OCI-LY3 (cell line): ENCODE results near the gene TNFRSF8.

Experiments used
- H2AFZ ChIP-seq: fragments of 200-600, 300-600 bp; shearing (Covaris generic); 2 replicates; pipeline ENCODE4 v1.6.0; 2014; ENCODE audit warnings: antibody characterized with exemption, low read depth, low read length
- H3K27ac ChIP-seq: fragments of 200-600, 300-600 bp; sonication (generic); 2 replicates; pipeline ENCODE4 v1.5.1; 2014; ENCODE audit warnings: mild to moderate bottlenecking, low read length, moderate library complexity, mixed read lengths
- H3K27me3 ChIP-seq: fragments of 200-600, 300-600 bp; sonication (generic); 2 replicates; pipeline ENCODE4 v1.6.1; 2014; ENCODE audit warnings: low read depth, low read length, mixed read lengths
- H3K36me3 ChIP-seq: fragments of 200-600, 300-600 bp; sonication (generic); replicated peaks from 2 replicates; pipeline ENCODE3; 2014; ENCODE audit warnings: low read depth, low read length, mixed read lengths
- H3K4me1 ChIP-seq: fragments of 300-600, 200-600 bp; sonication (generic); 2 replicates; pipeline ENCODE4 v1.6.1; 2014; ENCODE audit warnings: low read length, mixed read lengths
- H3K4me2 ChIP-seq: fragments of 200-600, 300-600 bp; sonication (generic); 2 replicates; pipeline ENCODE4 v1.6.1; 2014; ENCODE audit warnings: low read length, mixed read lengths
- H3K4me3 ChIP-seq: fragments of 300-600, 200-600 bp; sonication (generic); 2 replicates; pipeline ENCODE4 v1.5.1; 2014; ENCODE audit warnings: antibody characterized with exemption, mild to moderate bottlenecking, low read length, moderate library complexity
- H3K79me2 ChIP-seq: fragments of 300-600, 200-600 bp; shearing (Covaris generic); 2 replicates; pipeline ENCODE4 v1.6.1; 2014; ENCODE audit warnings: mild to moderate bottlenecking, low read length, mixed read lengths
- H3K9ac ChIP-seq: fragments of 300-600, 200-600 bp; shearing (Covaris generic); 2 replicates; pipeline ENCODE4 v1.6.0; 2014; ENCODE audit warnings: mild to moderate bottlenecking, low read length, moderate library complexity
- H3K9me3 ChIP-seq: fragments of 200-600, 300-600 bp; shearing (Covaris generic); 2 replicates; pipeline ENCODE4 v1.6.1; 2014; ENCODE audit warnings: low read length, mixed read lengths; ENCODE audit not compliant: insufficient read depth
- H4K20me1 ChIP-seq: fragments of 200-600, 300-600 bp; sonication (generic); 2 replicates; pipeline ENCODE4 v1.6.1; 2016; ENCODE audit warnings: low read length, mixed read lengths; ENCODE audit not compliant: insufficient read depth
- EZH2phosphoT487 ChIP-seq: fragments of 200-600 bp; shearing (Covaris generic); IDR thresholded peaks from 2 replicates; pipeline ENCODE4 v1.6.1; 2018; ENCODE audit warnings: antibody characterized with exemption, mixed run types, low read depth
- TF ChIP-seq, protein P1 (sequence below): fragments of 200-600, 300-600 bp; sonication (generic); IDR thresholded peaks from 2 replicates; pipeline ENCODE4 v1.5.1; 2014; ENCODE audit warnings: antibody characterized with exemption, low read length, low read depth

TNFRSF8 gene

DNA sequence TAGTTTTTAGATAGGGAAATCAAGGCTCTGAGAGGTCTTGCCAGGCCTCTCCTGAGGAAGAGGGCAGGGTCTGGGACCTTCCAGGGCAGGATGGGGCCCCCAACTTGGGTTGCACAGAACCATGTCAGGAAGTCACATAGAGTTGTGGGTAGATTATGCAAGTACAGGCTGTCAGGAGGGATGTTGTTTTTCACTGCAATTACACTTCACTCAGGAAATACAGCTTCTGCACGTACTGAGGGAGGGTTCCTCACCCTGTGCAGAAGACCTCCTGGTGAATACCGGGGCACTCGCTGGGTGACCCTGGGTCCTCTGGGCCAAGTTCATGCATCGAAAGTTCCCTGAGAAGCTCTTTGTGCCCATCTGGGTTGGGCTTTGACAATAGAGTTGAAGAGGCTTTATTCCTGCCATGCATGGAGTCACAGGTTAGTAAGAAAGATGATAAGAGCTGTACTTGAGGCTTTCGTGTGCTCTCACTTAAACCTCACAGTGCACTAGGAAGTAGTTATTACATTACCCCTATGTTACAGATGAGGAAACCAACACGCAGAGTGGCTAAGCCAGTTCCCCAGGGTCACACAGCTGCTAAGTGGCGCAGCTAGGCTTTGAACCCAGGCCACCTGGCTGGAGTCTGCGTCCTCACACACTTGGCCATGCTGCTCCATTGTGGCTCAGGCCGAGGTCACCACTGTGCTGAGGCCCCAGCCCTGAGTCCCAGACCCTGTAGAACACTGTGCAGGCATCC is 87.5 kb downstream of the TNFRSF8 start:
- H3K27me3 ChIP-seq: no peaks in the 10 kb centered on the region
- peak overlapping the region; percentile 81; the same call in 1 of the 2 replicates for H3K4me2 ChIP-seq
- H3K9ac ChIP-seq: peak overlapping the region; percentile 76; the same call in 1 of the 2 replicates
- no peaks in the 10 kb centered on the region for H3K36me3 ChIP-seq
- H3K4me1 ChIP-seq: peaks cover 77% of the 10 kb centered on the region
- H2AFZ ChIP-seq: peak overlapping the region; percentile 58; the same call in 1 of the 2 replicates
- H3K79me2 ChIP-seq: no peaks in the 10 kb centered on the region
- H4K20me1 ChIP-seq: no peaks in the 10 kb centered on the region
- no peaks in the 10 kb centered on the region for H3K9me3 ChIP-seq
- H3K4me3 ChIP-seq: no peak overlapping the region
- TF ChIP-seq, protein P1, sequence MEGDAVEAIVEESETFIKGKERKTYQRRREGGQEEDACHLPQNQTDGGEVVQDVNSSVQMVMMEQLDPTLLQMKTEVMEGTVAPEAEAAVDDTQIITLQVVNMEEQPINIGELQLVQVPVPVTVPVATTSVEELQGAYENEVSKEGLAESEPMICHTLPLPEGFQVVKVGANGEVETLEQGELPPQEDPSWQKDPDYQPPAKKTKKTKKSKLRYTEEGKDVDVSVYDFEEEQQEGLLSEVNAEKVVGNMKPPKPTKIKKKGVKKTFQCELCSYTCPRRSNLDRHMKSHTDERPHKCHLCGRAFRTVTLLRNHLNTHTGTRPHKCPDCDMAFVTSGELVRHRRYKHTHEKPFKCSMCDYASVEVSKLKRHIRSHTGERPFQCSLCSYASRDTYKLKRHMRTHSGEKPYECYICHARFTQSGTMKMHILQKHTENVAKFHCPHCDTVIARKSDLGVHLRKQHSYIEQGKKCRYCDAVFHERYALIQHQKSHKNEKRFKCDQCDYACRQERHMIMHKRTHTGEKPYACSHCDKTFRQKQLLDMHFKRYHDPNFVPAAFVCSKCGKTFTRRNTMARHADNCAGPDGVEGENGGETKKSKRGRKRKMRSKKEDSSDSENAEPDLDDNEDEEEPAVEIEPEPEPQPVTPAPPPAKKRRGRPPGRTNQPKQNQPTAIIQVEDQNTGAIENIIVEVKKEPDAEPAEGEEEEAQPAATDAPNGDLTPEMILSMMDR: no peak
- TF ChIP-seq EZH2phosphoT487: no peak
- peak overlapping the region; percentile 100 for H3K27ac ChIP-seq

DNA sequence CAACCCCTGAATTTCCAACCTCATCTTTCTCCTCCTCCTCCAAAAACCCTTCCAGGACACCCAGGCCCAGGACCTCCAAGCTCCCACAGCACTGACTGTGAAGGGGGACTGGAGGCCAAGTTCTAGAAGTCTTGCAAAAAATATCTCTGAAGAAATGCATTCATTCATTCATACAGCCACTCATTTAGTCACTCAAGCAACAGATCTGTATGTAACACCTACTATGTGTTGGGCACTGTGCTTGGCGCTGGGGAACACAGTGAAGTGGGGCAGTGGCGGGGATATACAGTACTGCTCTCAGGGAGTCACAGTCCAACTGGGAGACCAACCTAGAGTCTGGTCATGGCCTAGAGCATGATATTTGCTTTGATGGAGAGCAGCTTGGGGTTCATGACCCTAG is 88.4 kb downstream of the TNFRSF8 start:
- Histone ChIP-seq H3K4me3 (0 out of 2 replicates have a peak overlapping the region, but pooled peaks have one; percentile 11), H3K27ac (peak overlapping the region; percentile 100)

DNA sequence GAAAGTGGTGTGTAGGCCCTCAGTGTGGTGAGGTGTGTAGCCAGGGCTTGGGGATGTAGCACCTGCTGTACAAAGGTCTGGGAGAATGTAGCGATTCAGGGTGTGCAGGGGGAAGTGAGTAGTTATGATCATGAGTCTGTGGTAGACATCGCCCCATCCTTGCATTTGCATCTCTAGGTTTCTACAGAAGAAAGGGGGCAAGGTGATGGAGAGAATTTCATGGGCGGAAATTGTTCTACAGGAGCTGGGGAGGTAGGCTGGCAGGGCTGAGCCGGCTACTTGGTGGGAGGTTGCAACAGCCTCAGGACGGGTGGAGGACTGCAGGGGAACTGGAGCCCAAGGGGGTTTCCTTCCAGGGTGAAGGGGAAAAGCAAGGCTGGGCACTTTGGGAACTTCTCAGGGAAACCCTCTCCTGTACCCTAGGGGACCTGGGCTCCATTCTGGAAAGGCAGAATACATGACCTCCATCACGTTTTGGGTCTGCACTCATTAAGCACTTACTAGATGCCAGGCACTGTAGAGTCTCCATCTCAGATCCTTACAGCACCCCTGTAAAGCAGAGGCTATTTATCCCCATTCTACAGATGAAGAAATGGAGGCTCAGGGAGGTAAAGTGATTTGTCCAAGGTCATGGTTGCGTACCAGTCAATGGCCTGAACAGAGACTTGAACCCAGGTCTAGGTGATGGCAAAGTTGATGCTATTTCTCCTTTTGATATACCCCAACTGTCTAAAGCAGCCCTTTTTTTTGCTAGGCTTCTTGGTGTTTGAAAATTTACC is 89.2 kb downstream of the TNFRSF8 start:
- Histone ChIP-seq H3K4me2 (peak overlapping the region; percentile 81), H3K79me2 (no peaks in the 10 kb centered on the region), H3K27me3 (no peaks in the 10 kb centered on the region), H3K4me1 (peaks cover 87% of the 10 kb centered on the region), H3K4me3 (peak overlapping the region; percentile 58), H2AFZ (no peak overlapping the region), H3K9ac (peak overlapping the region; percentile 87), H3K9me3 (no peaks in the 10 kb centered on the region), H3K27ac (peak overlapping the region; percentile 100), H4K20me1 (no peaks in the 10 kb centered on the region), H3K36me3 (no peaks in the 10 kb centered on the region)
- no peak for TF ChIP-seq EZH2phosphoT487
- TF ChIP-seq, protein P1: no peak

More for the DNA sequence above, 88.4 kb downstream of the TNFRSF8 start:
- Histone ChIP-seq H3K9me3 (no peaks in the 10 kb centered on the region), H3K9ac (peak overlapping the region; percentile 76), H3K27me3 (no peaks in the 10 kb centered on the region), H2AFZ (no peak overlapping the region), H3K4me2 (peak overlapping the region; percentile 81), H3K36me3 (no peaks in the 10 kb centered on the region), H4K20me1 (no peaks in the 10 kb centered on the region), H3K79me2 (no peaks in the 10 kb centered on the region), H3K4me1 (peaks cover 83% of the 10 kb centered on the region)
- no peak for TF ChIP-seq EZH2phosphoT487

DNA sequence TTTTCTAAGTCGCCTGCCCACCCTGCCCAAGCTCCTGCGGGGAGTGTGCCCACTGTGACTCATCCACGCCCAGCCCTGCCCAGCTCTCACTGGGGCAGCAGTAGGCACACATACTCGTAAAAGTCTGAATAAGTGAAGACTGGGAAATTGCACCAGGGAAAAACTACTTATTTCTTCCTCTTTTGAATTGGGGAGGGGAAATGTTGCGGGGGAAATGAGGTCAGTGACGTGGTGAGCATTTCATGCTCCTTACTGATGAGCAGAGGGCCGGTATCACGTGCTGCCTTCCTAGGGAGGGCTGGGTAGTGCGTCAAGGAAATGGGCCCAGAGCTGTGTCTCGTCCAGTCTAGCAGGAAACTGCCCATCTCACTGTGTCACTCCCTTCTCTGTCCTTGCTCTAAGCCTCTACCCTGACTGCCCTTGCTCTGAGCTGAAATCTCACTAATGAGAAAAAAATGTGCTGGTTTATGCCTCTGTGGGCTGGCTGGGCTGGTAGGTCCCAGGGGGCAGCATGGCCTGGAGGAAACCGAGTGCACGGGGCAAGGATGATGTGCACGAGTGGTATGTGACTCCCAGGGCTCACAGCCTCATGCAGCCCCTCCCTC is 90.2 kb downstream of the TNFRSF8 start:
- Histone ChIP-seq H3K27ac (peak overlapping the region; percentile 100), H3K4me1 (peaks cover 91% of the 10 kb centered on the region), H4K20me1 (no peaks in the 10 kb centered on the region), H3K4me2 (peak overlapping the region; percentile 81), H3K79me2 (no peaks in the 10 kb centered on the region), H3K9ac (peak overlapping the region; percentile 87), H3K9me3 (no peaks in the 10 kb centered on the region), H3K36me3 (no peaks in the 10 kb centered on the region), H3K4me3 (peak overlapping the region; percentile 58), H3K27me3 (no peaks in the 10 kb centered on the region), H2AFZ (no peak overlapping the region)
- TF ChIP-seq, protein P1: no peak
- TF ChIP-seq EZH2phosphoT487: no peak
